ENCODE results near the gene MRPS23.

DNA sequence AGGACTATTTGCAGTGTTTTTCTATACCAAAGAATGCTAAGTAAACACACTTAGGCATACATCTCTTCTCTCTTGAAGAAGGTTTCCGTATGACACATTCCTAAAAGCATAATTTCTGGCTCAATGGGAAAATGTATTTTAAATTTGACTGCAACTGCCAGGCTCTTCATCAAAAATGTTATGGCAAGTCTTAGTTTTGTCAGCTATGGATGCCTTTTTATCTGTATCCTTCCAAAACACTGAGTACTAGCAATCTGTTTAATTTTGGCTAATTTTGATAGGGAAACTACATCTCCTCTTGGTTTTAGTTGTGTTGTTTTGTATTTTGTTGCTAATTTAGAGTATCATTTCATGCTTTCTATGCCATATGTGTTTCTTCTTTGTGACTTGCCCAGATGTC lies 35.4 kb downstream of the MRPS23 start:
- TF ChIP-seq, protein P1, sequence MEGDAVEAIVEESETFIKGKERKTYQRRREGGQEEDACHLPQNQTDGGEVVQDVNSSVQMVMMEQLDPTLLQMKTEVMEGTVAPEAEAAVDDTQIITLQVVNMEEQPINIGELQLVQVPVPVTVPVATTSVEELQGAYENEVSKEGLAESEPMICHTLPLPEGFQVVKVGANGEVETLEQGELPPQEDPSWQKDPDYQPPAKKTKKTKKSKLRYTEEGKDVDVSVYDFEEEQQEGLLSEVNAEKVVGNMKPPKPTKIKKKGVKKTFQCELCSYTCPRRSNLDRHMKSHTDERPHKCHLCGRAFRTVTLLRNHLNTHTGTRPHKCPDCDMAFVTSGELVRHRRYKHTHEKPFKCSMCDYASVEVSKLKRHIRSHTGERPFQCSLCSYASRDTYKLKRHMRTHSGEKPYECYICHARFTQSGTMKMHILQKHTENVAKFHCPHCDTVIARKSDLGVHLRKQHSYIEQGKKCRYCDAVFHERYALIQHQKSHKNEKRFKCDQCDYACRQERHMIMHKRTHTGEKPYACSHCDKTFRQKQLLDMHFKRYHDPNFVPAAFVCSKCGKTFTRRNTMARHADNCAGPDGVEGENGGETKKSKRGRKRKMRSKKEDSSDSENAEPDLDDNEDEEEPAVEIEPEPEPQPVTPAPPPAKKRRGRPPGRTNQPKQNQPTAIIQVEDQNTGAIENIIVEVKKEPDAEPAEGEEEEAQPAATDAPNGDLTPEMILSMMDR (IDR thresholded peaks at IDR 0.05): no peak
- no peak for TF ChIP-seq POLR2A (IDR thresholded peaks at IDR 0.05)

Measured in transverse colon (tissue), 3 donors.